NB4 (cell line): ENCODE results near the gene CORO2A.

Experiments
- CTCF ChIP-seq: IDR thresholded peaks from one replicate; pipeline ENCODE4 v1.5.1; 2012; ENCODE audit warnings: low read depth, low read length
- POLR2A ChIP-seq: IDR thresholded peaks from 2 replicates; pipeline ENCODE4 v1.6.1; 2011; ENCODE audit warnings: mild to moderate bottlenecking; ENCODE audit not compliant: insufficient read length; ENCODE audit errors: extremely low read depth

- TF ChIP-seq CTCF: no peak
- TF ChIP-seq POLR2A: no peak
These were observed 112.1 kb downstream of the CORO2A start for GRCh38 chr9:98080326-98080725.
